NCI-H2171 (cell line): ENCODE data around the gene TXNDC11.

Source experiments
- DNase-seq: peaks from one replicate; lab custom pipeline; 2025; lab: John Stamatoyannopoulos, UW

The TXNDC11 gene

GRCh38 chr16:11650641-11651591 is 91.7 kb downstream of the TXNDC11 start:
- DNase-seq = no peak

- no peak for DNase-seq
Measured at GRCh38 chr16:11649276-11649675, 93.4 kb downstream of the TXNDC11 start.

- no peak for DNase-seq
Measured at GRCh38 chr16:11642765-11643116, 99.9 kb downstream of the TXNDC11 start.

- DNase-seq = peak; percentile 22
Measured at GRCh38 chr16:11640987-11641817, 101.5 kb downstream of the TXNDC11 start.

GRCh38 chr16:11639925-11640899 is 102.4 kb downstream of the TXNDC11 start:
- DNase-seq = peak; percentile 90

GRCh38 chr16:11639008-11639562 is 103.6 kb downstream of the TXNDC11 start:
- DNase-seq = no peak

GRCh38 chr16:11638140-11638539 is 104.5 kb downstream of the TXNDC11 start:
- no peak for DNase-seq

GRCh38 chr16:11637320-11637719 is 105.3 kb downstream of the TXNDC11 start:
- DNase-seq = no peak

GRCh38 chr16:11636172-11636721 is 106.4 kb downstream of the TXNDC11 start:
- peak; percentile 82 for DNase-seq

- no peak for DNase-seq
Measured at GRCh38 chr16:11635679-11636171, 106.9 kb downstream of the TXNDC11 start.

GRCh38 chr16:11635113-11635652 is 107.5 kb downstream of the TXNDC11 start:
- DNase-seq = no peak

GRCh38 chr16:11634312-11634711 is 108.3 kb downstream of the TXNDC11 start:
- no peak for DNase-seq

GRCh38 chr16:11633113-11633512 is 109.5 kb downstream of the TXNDC11 start:
- no peak for DNase-seq

GRCh38 chr16:11632455-11632939 is 110.2 kb downstream of the TXNDC11 start:
- DNase-seq = no peak

GRCh38 chr16:11631214-11631613 is 111.4 kb downstream of the TXNDC11 start:
- no peak for DNase-seq

GRCh38 chr16:11630768-11631056 is 111.9 kb downstream of the TXNDC11 start:
- DNase-seq = no peak

- no peak for DNase-seq
Measured at GRCh38 chr16:11630046-11630767, 112.5 kb downstream of the TXNDC11 start.
